NCI-H1436 treated with DMSO at 0.1 percent for 48 hours (cell line): ENCODE data around the gene KCND1.
"Not testable (repeated sequence)": the region's sequence is repeated elsewhere in the genome, so short reads cannot be mapped to it uniquely, and the experiment has no call there.

Experiments
- DNase-seq: peaks from one replicate; lab custom pipeline; 2025; lab: John Stamatoyannopoulos, UW

KCND1 gene

GRCh38 chrX:48971249-48972219 lies at the start of gene KCND1:
Gene KCND1, minus strand, starts transcription at chrX:48971844. Its CDS starts 1,573 bp downstream, at chrX:48970271.
- peak; percentile 0 for DNase-seq

DNA sequence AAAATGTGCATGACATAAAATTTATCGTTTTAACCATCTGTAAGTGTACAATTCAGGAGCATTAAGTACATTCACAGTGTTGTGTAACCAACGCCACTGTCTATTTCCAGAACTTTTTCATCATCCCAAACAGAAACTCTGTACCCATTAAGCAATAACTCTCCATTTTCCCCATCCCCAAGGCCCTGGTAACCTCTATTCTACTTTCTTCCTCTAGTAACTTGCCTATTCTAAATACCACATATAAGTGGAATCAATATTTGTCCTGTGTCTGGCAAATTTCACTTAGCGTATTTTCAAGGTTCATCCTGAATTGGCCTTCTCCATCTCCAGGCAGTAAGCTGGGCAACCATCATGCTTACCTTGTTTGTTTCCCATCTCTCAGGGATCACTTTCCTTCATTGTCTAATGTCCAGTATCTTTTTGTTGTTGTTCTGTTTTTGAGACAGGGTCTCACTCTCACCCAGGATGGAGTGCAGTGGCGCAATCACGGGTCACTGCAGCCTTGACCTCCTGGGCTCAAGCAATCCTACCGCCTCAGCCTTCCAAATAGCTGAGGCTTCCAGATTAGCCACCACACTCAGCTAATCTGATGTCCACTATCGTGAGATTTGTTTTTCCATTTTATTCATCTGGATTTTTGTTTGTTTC lies 48.1 kb upstream of the KCND1 start:
- no peak for DNase-seq

DNA sequence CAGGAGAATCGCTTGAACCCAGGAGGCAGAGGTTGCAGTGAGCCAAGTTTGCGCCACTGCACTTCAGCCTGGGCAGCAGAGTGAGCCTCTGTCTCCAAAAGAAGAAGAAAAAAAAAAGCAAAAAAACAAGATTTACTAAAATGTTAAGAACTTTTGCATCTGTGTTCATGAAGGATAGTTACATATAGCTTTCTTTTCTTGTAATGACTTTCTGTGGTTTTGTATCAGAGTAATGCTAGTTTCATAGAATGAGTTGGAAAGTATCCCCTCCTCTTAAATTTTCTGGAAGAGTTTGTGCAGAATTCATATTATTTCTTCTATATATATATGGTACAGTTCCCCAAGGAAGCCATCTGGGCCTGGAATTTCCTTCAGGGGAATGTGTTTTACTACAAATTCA lies 47.4 kb upstream of the KCND1 start:
- DNase-seq, result no peak

DNA sequence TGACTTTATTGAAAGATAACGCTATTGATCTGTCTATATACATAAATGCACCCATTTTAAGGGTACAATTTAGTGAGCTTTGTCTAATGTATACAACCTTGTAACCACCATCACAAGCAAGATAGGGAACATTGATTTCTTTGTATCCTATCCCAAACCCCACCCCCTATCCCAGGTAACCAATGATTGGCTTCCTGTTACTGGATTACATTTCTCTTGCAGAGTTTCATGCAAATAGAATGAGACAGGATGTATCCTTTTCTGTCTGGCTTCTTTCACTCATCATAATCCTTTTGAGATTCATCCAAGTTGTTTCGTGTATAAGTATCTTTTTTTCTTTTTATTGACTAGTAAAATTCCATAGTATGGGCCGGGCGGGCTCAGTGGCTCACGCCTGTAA lies 32.1 kb upstream of the KCND1 start:
- DNase-seq, result no peak

- peak; percentile 79 for DNase-seq
These were observed 30.7 kb upstream of the KCND1 start, which contains the start of gene GRIPAP1 for GRCh38 chrX:49002091-49002935. Gene GRIPAP1, minus strand, starts transcription at chrX:49002264. Its CDS starts 35 bp downstream, at chrX:49002229.

GRCh38 chrX:49001521-49002090 lies 30.0 kb upstream of the KCND1 start:
- no peak for DNase-seq

DNA sequence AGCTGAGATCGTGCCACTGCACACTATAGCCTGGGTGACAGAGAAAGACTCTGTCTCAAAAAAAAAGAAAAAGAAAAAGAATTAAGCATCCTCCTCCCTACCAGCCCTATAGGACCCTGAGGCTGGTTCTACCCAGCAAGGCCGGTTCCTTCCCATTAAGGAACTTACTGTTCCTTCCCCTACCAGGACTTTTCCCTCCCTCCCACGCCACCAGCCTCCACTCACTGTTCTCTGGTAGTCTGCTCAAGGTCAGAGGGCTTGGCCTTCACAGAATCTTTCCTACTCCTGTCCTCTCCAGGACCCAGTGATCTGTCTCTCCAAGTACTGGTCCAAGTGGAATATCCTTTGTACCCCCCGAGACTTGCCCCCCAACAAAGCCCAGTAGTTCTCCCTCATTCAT lies 29.0 kb upstream of the KCND1 start:
- no peak for DNase-seq

DNA sequence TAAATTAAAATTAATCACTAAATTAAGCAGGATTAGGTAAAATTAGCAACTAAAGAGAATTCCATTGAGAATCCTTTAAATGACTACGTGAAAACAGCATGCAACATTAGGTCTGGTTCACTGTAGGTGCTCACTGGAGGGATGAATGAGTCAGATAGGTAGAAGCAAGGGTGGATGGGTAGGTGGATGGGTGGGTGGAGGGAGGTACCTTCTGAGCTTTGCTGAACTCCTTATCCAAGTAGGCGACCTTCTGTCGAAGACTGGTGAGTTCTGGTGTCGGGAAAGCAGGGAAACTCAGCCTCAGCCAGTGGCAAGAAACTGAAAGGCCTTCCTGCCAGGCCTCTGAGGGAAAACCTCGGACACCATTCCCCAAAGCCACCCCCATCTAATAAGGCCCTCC lies 27.4 kb upstream of the KCND1 start:
- DNase-seq, result no peak

DNA sequence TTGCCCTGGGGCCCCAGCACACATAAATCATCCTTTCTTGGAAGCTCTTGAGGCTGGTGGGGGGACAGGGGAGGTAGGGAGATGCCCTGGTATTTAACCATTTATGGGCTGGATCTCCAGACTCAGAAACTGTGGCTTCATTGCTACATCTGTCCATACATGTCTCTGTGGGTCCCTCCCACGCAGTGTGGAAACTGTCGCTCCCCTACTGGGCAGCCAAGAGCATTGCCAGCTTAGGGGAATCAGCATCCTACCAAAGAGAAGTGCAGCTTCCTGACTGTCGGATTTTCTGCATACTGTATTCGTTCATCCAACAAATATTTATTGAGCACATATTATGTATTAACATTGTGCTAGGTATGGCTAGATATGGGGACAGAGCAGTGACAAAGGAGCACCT lies 26.7 kb upstream of the KCND1 start:
- no peak for DNase-seq

DNA sequence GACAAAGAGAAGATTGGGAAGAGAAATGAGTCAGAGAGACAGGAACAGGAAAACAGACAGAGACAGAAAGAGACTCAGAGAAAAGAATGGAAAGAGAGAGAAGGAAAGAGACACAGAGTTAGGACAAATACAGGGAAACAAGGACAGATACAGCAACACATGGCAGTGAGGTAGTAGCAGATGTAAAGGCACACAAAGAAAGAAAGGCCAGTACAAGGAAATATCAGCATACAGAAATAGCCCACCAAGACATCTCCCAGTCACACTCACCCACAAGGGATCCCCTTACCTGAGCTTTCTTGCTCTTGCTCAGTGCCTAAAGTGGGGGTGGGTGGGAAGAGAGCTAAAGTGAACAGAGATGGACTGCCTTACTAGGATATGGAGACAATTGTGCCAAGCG lies 26.2 kb upstream of the KCND1 start:
- no peak for DNase-seq

GRCh38 chrX:48997455-48997854 lies 25.8 kb upstream of the KCND1 start:
- no peak for DNase-seq

DNA sequence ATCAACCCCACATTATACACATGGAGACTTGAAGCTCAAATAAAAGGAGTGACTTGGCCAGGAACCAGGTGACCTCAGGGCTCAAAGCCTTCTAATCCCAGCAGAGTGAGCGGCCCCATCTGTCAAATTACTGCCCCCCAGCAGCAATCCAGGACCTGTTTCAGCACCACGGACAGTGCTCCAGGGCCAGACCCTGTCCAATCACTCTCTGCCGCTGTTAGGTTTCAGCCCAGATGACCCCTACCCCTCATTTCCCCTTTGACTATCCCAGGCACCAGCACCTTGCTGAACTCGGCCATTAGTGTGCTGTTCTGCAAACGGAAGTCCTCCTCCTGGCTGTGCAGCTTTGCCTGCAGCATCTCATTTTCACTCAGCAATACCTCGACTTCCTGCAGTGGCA lies 25.3 kb upstream of the KCND1 start:
- no peak for DNase-seq

DNA sequence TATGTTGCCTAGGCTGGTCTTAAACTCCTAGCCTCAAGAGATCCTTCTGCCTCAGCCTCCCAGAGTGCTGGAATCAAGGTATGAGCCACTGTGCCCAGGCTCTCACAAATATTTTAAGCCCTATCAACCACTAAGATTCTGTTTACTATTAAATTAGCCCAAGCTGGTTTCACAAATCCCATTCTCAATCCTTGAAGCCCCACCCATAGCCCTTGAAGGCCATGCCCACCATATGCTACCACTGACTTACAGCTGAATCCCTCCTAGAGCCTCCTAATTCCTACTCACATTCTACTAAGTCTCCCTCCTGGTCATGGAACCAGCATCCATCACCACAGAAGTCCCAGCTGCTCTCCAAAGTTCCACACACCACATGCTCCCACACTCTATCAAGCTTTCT lies 20.7 kb upstream of the KCND1 start:
- no peak for DNase-seq

DNA sequence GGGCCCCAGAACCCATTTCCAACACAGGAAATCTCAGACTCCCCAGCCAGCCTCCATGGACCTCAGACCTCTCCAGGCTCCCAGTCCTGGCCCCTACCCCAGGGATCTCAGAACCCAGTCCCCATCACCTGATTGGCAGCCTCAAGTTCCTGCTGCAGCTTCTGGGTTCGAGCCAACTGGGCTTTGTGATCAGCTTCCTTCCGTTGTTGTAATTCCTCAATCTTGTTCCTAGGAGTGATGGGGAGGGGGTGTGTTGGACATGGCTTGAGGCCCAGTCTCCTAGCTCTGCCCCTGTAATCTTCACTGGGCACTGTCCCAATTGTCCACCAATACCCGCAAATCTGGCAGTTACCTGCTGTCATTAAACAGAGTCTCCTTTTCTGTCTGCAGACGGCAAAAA lies 17.8 kb upstream of the KCND1 start:
- no peak for DNase-seq

DNA sequence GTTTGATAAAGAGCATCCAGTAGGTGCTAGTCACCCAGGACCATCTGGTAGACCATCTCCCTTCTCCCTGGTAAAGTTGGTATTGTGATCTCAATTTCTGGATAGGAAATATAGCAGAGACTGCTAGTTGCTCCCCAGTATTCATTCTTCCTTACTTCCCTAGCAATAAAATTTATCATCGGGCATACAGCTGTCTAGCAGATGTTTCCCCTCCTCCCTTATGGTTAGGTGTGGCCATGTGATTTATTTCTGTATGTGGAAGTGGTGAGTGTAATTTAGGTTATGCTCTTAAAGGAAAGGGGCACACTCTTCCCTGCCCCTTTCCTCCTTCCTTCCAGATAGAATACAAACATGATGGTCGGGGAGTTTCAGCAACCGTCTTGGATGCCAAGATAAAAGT lies 12.3 kb upstream of the KCND1 start:
- no peak for DNase-seq

- DNase-seq, result no peak
These were observed 11.4 kb upstream of the KCND1 start for GRCh38 chrX:48983081-48983480.

DNA sequence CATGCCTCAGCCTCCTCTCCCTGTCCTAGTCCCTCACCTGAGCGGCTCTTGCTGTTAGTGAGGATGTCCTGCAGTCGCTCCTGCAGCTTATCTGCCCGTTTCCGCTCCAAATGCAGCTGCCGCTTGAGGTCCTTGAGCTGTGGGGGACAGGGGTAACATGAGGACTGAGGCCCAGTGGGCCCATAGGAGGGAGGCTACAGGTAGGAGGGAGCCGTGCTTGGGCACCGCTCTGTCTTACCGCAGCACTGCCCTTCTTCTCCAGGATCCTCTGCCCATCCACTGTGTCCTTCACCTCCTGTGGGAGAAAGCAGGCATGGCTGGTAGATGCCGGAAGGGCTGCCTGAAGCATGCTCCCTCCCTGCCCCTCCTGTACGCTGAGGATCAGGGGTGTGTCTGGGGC lies 9.5 kb upstream of the KCND1 start:
- no peak for DNase-seq

DNA sequence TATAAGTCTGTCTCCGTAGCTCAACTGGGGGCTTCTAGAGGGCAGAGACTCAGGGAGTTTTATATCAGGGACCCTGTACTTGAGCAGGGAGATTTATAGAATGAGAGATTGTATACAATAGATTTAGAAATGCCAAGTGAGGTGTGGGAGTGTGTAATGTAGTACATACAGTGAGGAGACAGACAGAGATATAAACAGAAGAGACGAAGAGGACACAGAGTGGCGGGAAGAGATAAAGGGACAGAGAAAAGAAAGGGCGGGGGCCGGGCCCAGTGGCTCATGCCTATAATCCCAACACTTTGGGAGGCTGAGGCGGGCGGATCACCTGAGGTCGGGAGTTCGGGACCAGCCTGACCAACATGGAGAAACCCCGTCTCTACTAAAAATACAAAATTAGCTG lies 8.7 kb upstream of the KCND1 start:
- not testable (repeated sequence) for DNase-seq

DNA sequence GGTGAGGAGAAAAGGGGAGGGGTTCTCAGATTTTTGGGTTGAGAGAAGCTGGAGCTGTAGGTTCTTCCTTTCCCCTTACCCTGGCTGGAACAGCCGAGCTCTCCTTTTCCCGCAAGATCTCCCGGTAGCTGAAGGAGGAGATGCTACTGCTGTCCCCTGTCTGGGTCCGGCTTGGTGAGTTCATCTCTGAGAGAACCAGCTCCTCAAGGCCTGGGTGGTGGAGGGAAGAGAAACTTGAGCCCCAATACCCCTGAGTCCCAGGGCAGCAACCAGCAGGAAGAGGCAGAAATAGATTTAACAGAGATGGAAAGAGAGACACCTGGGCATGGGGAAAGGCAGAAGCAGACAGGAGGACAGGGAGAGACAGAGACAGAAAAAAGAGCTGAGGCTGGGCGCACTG lies 6.6 kb upstream of the KCND1 start:
- no peak for DNase-seq

- DNase-seq, result no peak
These were observed 4.4 kb upstream of the KCND1 start for GRCh38 chrX:48976086-48976485.

DNA sequence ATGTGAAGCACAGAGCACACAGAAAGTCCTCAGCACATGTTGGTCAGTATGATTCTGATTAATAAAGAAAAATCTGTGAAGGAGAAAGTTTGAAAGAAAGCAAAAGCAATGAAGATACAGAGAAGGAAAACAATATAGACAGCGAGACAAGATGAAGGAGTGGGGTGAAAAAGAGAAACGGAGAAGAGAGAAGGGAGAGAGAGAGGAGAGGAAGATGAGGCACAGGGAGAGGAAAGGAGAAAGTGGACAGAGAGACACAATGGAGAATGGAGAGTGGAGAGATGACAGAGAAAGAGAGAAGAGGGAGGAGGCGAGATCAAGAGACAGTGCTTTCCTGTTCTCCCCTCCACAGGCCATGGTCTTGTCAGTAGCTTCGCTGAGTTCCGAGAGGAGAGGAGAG lies 3.9 kb upstream of the KCND1 start:
- DNase-seq, result no peak

DNA sequence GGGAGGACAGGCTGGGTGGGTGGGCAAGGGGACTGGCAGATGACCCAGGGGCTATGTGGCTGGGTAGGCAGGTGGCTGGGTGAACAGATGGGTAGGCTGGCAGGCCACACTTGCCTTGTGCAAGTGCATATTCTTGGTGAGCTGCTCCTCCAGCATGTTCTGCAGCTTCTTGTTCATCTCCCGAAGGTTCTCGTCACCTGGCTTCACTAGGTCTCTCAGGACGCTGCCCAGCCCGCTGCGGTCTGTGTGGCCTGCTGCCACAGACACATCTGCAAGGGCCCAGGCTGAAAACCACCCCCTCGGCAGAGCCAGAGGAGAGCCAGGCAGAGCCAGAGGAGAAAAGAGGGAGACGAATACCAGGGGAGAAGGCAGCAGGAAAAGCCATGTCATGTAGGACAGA lies 3.4 kb upstream of the KCND1 start:
- DNase-seq, result no peak
